Fibroblast of pulmonary artery (primary cell): Measurements from ENCODE around the gene PBX2.

Experiments used
- DNase-seq: peaks from one replicate; pipeline ENCODE4 v3.0.0-alpha.2; 2010; ENCODE audit warnings: low read depth
- H3K4me3 ChIP-seq: replicated peaks from 2 replicates; pipeline ENCODE4 v1.5.1; 2011; ENCODE audit warnings: low read depth, mild to moderate bottlenecking, control low read depth, low read length, moderate library complexity
- CTCF ChIP-seq: IDR thresholded peaks from 2 replicates; pipeline ENCODE4 v1.5.1; 2011; ENCODE audit warnings: mild to moderate bottlenecking, control low read depth, low read length, inconsistent platforms; ENCODE audit errors: missing control alignments

PBX2 gene

GRCh38 chr6:32158052-32158451 lies 31.9 kb downstream of the PBX2 start:
- no peak overlapping the region for H3K4me3 ChIP-seq
- no peak for DNase-seq
- TF ChIP-seq CTCF, result no peak

- TF ChIP-seq CTCF, result no peak
- no peak overlapping the region for H3K4me3 ChIP-seq
Observed at GRCh38 chr6:32156891-32157290, 33.1 kb downstream of the PBX2 start.

GRCh38 chr6:32154514-32155161 lies 35.4 kb downstream of the PBX2 start:
- H3K4me3 ChIP-seq, result peak overlapping the region; percentile 96
- peak; percentile 72 for DNase-seq
- peak; percentile 52 for TF ChIP-seq CTCF

More at GRCh38 chr6:32156891-32157290, 33.1 kb downstream of the PBX2 start:
- DNase-seq, result no peak

GRCh38 chr6:32153564-32154513 lies 36.2 kb downstream of the PBX2 start, which contains the start of gene PPT2:
Gene PPT2 (plus strand): TSS chr6:32154141. CDS start chr6:32154595, 454 bp downstream.
- peak within 1 kb of the TSS; percentile 96 for H3K4me3 ChIP-seq
- DNase-seq, result peak; percentile 97
- peak; percentile 21 for TF ChIP-seq CTCF

GRCh38 chr6:32152769-32153563 lies 37.0 kb downstream of the PBX2 start:
- TF ChIP-seq CTCF, result no peak
- peak; percentile 29 for DNase-seq
- H3K4me3 ChIP-seq, result peak overlapping the region; percentile 96

GRCh38 chr6:32151863-32152768 lies 37.9 kb downstream of the PBX2 start, which contains the start of gene PRRT1:
Gene PRRT1 (minus strand): TSS chr6:32151939. CDS start chr6:32151827, 112 bp downstream.
- peak within 1 kb of the TSS; percentile 96 for H3K4me3 ChIP-seq
- DNase-seq, result no peak
- TF ChIP-seq CTCF, result no peak
